ENCODE data around the gene RPS6KB1. TPM values are rescaled to one million over a fixed set of nuclear protein-coding genes. Genes with fewer than 3 reads are reported as not detected.
"Not testable (repeated sequence)": the region's sequence is repeated elsewhere in the genome, so short reads cannot be mapped to it uniquely, and the experiment has no call there.

Gene RPS6KB1
- 16.4 TPM for total RNA-seq

GRCh38 chr17:59892924-59893675 lies at the start of gene RPS6KB1, which contains the start of gene TUBD1:
Gene RPS6KB1 (plus strand): TSS chr17:59893121. CDS start chr17:59893185, 64 bp downstream.
Gene TUBD1 (minus strand): TSS chr17:59892943. CDS start chr17:59891002, 1,941 bp downstream.
- ATAC-seq, result peak; percentile 95
- DNase-seq (ENCODE audit: low spot score), result peak; percentile 98

- peak; percentile 39 for DNase-seq (ENCODE audit: low spot score)
- ATAC-seq, result no peak
These were observed 47.9 kb upstream of the RPS6KB1 start for GRCh38 chr17:59844884-59845594.

- peak; percentile 54 for ATAC-seq
These were observed 47.1 kb upstream of the RPS6KB1 start for GRCh38 chr17:59845595-59846393.

GRCh38 chr17:59846394-59847165 lies 46.3 kb upstream of the RPS6KB1 start:
- DNase-seq (ENCODE audit: low spot score) (peak; percentile 52), ATAC-seq (peak; percentile 25)

More at GRCh38 chr17:59845595-59846393, 47.1 kb upstream of the RPS6KB1 start:
- DNase-seq (ENCODE audit: low spot score), result peak; percentile 77

GRCh38 chr17:59848385-59848668 lies 44.6 kb upstream of the RPS6KB1 start:
- DNase-seq (ENCODE audit: low spot score), result no peak
- ATAC-seq, result no peak

GRCh38 chr17:59848778-59849177 lies 44.1 kb upstream of the RPS6KB1 start:
- DNase-seq (ENCODE audit: low spot score), result peak; percentile 69
- peak; percentile 49 for ATAC-seq

GRCh38 chr17:59850311-59850710 lies 42.6 kb upstream of the RPS6KB1 start:
- ATAC-seq, result not testable (repeated sequence)
- DNase-seq (ENCODE audit: low spot score), result peak; percentile 40

GRCh38 chr17:59851439-59852375 lies 41.2 kb upstream of the RPS6KB1 start:
- no peak for ATAC-seq
- peak; percentile 37 for DNase-seq (ENCODE audit: low spot score)

- DNase-seq (ENCODE audit: low spot score), result peak; percentile 18
- ATAC-seq, result not testable (repeated sequence)
These were observed 40.1 kb upstream of the RPS6KB1 start for GRCh38 chr17:59852847-59853167.

- peak; percentile 40 for DNase-seq (ENCODE audit: low spot score)
- peak; percentile 27 for ATAC-seq
These were observed 39.6 kb upstream of the RPS6KB1 start for GRCh38 chr17:59853168-59853918.

- not testable (repeated sequence) for ATAC-seq
These were observed 38.8 kb upstream of the RPS6KB1 start for GRCh38 chr17:59853919-59854729.

GRCh38 chr17:59856859-59857794 lies 35.8 kb upstream of the RPS6KB1 start:
- DNase-seq (ENCODE audit: low spot score) (no peak), ATAC-seq (no peak)

More at GRCh38 chr17:59853919-59854729, 38.8 kb upstream of the RPS6KB1 start:
- DNase-seq (ENCODE audit: low spot score), result not testable (repeated sequence)

- no peak for ATAC-seq
- no peak for DNase-seq (ENCODE audit: low spot score)
These were observed 34.6 kb upstream of the RPS6KB1 start for GRCh38 chr17:59858167-59858816.

- DNase-seq (ENCODE audit: low spot score) (no peak), ATAC-seq (no peak)
These were observed 34.0 kb upstream of the RPS6KB1 start for GRCh38 chr17:59858932-59859331.

GRCh38 chr17:59859444-59860025 lies 33.4 kb upstream of the RPS6KB1 start:
- DNase-seq (ENCODE audit: low spot score) (no peak), ATAC-seq (peak; percentile 84)

GRCh38 chr17:59863616-59864015 lies 29.3 kb upstream of the RPS6KB1 start:
- DNase-seq (ENCODE audit: low spot score) (no peak), ATAC-seq (no peak)

Measured in left lobe of liver (tissue), 2 donors.